ENCODE measurements around the gene TBL1X. TPM values are rescaled to one million over a fixed set of nuclear protein-coding genes. Genes with fewer than 3 reads are reported as not detected.

Gene TBL1X
- total RNA-seq, 6 donors from 2014 or later: 6.3 to 21.4 (median 12.8) TPM

GRCh38 chrX:9542761-9543111, 77.9 kb downstream of the TBL1X start:
- no peaks in the 10 kb centered on the region for H3K9me3 ChIP-seq
- no peaks in the 10 kb centered on the region for H3K36me3 ChIP-seq
- no peak overlapping the region for H3K27ac ChIP-seq
- DNase-seq: no peak
- H3K4me3 ChIP-seq: no peak overlapping the region
- TF ChIP-seq POLR2AphosphoS5 (IDR thresholded peaks at IDR 0.05) (no peak), EP300 (IDR thresholded peaks at IDR 0.05) (no peak), POLR2A (IDR thresholded peaks at IDR 0.05) (no peak)
- ATAC-seq (ENCODE audit: low FRiP score in 2 of 2): no peak
- H3K27me3 ChIP-seq: no peaks in the 10 kb centered on the region
- no peaks in the 10 kb centered on the region for H3K4me1 ChIP-seq
- 76 to 95% methylated on average over 5 to 12 of the region's 12 CpGs for WGBS, 2 donors

DNA sequence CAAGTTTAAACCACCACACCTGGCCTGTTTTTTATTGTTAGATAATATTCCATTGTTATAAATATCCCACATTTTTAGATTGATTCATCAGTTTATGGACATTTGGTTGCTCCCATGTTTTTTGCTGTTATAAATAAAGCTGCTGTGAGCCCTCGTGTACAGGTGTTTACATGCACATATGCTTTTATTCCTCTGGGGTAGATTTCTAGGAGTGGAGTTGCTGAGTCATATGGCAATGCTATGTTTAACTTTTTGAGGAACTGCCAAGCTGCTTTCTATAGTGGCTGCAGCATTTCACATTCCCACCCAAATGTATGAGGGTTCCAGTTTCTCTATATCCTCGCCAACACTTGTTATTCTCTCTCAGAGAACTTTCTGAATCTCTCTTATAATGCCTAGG, 90.5 kb downstream of the TBL1X start:
- Histone ChIP-seq H3K27ac (no peak overlapping the region), H3K36me3 (no peaks in the 10 kb centered on the region), H3K27me3 (no peaks in the 10 kb centered on the region), H3K9me3 (no peaks in the 10 kb centered on the region), H3K4me1 (no peaks in the 10 kb centered on the region), H3K4me3 (no peak overlapping the region)
- TF ChIP-seq CTCF (IDR thresholded peaks at IDR 0.05): no peak
- ATAC-seq (ENCODE audit: low FRiP score in 2 of 2) (no peak), DNase-seq (no peak)
- WGBS, 2 donors: 76 to 87% methylated on average over 2 of the region's 2 CpGs

DNA sequence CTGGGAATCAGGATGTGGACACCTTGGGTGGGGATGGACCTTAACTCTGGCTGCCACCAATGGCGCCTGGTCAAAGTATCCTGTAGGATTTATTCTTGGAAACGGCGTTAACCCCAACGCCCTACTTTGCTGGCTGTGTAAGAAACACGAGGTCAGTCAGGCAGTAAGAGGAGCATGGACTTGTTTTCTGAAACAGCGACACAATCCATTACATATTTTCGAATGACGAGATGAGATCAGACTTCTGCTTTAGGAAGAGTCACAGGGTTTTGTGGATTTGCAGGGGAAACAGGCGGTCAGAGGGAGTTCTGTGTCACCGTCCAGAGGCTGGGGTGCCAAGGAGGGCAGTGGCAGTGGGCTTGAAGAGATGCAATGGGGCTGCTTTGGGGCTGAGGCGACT, 92.2 kb downstream of the TBL1X start:
- Histone ChIP-seq H3K27ac (no peak overlapping the region), H3K36me3 (no peaks in the 10 kb centered on the region), H3K4me1 (no peaks in the 10 kb centered on the region), H3K9me3 (no peaks in the 10 kb centered on the region), H3K27me3 (no peaks in the 10 kb centered on the region), H3K4me3 (no peak overlapping the region)
- ATAC-seq (ENCODE audit: low FRiP score in 2 of 2) (no peak), DNase-seq (no peak)
- TF ChIP-seq EP300 (IDR thresholded peaks at IDR 0.05) (no peak), CTCF (IDR thresholded peaks at IDR 0.05) (no peak), POLR2AphosphoS5 (IDR thresholded peaks at IDR 0.05) (no peak), POLR2A (IDR thresholded peaks at IDR 0.05) (no peak)
- 90 to 100% methylated on average over 1 to 11 of the region's 11 CpGs for WGBS, 2 donors

DNA sequence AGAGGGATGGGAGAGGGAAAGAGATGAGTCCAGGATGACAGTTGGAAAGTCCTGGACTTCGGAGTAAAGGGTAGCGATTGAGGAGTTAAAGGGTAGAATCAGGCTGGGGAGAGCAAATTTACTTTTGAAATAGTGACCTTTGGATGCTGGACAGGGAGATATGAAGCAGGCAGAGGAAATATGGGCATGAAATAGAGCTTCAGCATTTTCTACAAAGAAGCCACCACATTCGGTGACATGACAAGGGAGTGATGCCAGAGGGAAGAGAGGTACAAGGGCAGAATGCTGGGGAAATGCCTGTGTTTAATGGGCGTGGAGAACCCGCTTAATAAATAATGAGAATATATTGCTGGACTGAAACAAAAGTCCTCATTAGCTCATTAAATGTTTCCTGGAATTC, 92.7 kb downstream of the TBL1X start:
- WGBS, 2 donors: 82 to 92% methylated on average over 5 of the region's 5 CpGs

DNA sequence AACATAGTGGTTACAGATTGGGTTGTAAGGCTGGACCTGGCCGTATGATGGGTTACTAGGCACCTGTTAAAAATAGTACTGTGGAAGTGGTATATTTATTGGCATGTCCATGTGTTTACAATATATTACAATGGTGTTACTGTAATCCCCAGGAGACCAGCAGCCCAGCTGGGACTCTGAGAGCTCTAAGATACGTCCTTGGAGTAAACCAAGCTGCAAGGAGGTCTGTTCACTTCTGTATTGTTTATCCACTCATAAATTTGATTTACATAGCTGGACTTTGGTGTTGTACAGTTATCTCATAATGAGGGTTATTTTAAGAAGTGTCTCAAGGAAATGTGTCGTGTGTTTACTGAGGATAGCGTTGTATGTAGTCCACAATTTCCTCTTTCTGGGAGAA, 93.8 kb downstream of the TBL1X start:
- Histone ChIP-seq H3K4me1 (no peaks in the 10 kb centered on the region), H3K4me3 (no peak overlapping the region), H3K9me3 (no peaks in the 10 kb centered on the region), H3K27me3 (no peaks in the 10 kb centered on the region), H3K27ac (no peak overlapping the region), H3K36me3 (no peaks in the 10 kb centered on the region)
- WGBS, 2 donors: 45 to 58% methylated on average over 4 of the region's 4 CpGs
- ATAC-seq (ENCODE audit: low FRiP score in 2 of 2): no peak
- TF ChIP-seq EP300 (IDR thresholded peaks at IDR 0.05) (no peak), CTCF (IDR thresholded peaks at IDR 0.05) (no peak), POLR2AphosphoS5 (IDR thresholded peaks at IDR 0.05) (no peak), POLR2A (IDR thresholded peaks at IDR 0.05) (no peak)
- DNase-seq: no peak

More for the DNA sequence above, 92.7 kb downstream of the TBL1X start:
- TF ChIP-seq CTCF (IDR thresholded peaks at IDR 0.05) (no peak), EP300 (IDR thresholded peaks at IDR 0.05) (no peak), POLR2AphosphoS5 (IDR thresholded peaks at IDR 0.05) (no peak), POLR2A (IDR thresholded peaks at IDR 0.05) (no peak)
- Histone ChIP-seq H3K27ac (no peak overlapping the region), H3K36me3 (no peaks in the 10 kb centered on the region), H3K4me1 (no peaks in the 10 kb centered on the region), H3K27me3 (no peaks in the 10 kb centered on the region), H3K9me3 (no peaks in the 10 kb centered on the region), H3K4me3 (no peak overlapping the region)
- DNase-seq (no peak), ATAC-seq (ENCODE audit: low FRiP score in 2 of 2) (no peak)
